Neuronal stem cell (in vitro differentiated cells): ENCODE measurements around the gene CCDC77.

Source experiments
- DNase-seq: peaks from one replicate; pipeline ENCODE4 v3.0.0-alpha.2; 2013; ENCODE audit warnings: low spot score
- H2AFZ ChIP-seq: one replicate; pipeline ENCODE4 v1.6.1; 2013; ENCODE audit warnings: mild to moderate bottlenecking, low read length, inconsistent platforms
- H2AK5ac ChIP-seq: 2 replicates; pipeline ENCODE4 v1.6.1; 2013; ENCODE audit warnings: low read depth, mild to moderate bottlenecking, inconsistent platforms, low read length, moderate library complexity, mixed read lengths
- H2BK120ac ChIP-seq: 2 replicates; pipeline ENCODE4 v1.6.1; 2013; ENCODE audit warnings: low read depth, mild to moderate bottlenecking, inconsistent platforms, low read length, moderate library complexity, mixed read lengths
- H2BK12ac ChIP-seq: one replicate; pipeline ENCODE4 v1.6.1; 2013; ENCODE audit warnings: low read length, inconsistent platforms
- H2BK15ac ChIP-seq: 2 replicates; pipeline ENCODE4 v1.6.1; 2013; ENCODE audit warnings: mild to moderate bottlenecking, low read length, inconsistent platforms, mixed read lengths
- H2BK5ac ChIP-seq: one replicate; pipeline ENCODE4 v1.6.1; 2013; ENCODE audit warnings: inconsistent platforms, mild to moderate bottlenecking, low read length, moderate library complexity
- H3K14ac ChIP-seq: one replicate; pipeline ENCODE4 v1.6.1; 2013; ENCODE audit warnings: low read length, inconsistent platforms
- H3K18ac ChIP-seq: 2 replicates; pipeline ENCODE4 v1.6.1; 2013; ENCODE audit warnings: low read length, inconsistent platforms
- H3K23ac ChIP-seq: 2 replicates; pipeline ENCODE4 v1.6.1; 2013; ENCODE audit warnings: low read depth, mild to moderate bottlenecking, mixed read lengths, low read length, inconsistent platforms; ENCODE audit not compliant: poor library complexity
- H3K27ac ChIP-seq: replicated peaks from 3 replicates; pipeline ENCODE4 v1.5.1; 2013; ENCODE audit warnings: low read length, inconsistent platforms
- H3K27me3 ChIP-seq, 3 experiments: 2 replicates each; pipeline ENCODE4 v1.6.1; 2013; ENCODE audit warnings: low read length in 3 of 3, mild to moderate bottlenecking in 2 of 3, inconsistent platforms in 1 of 3, low read depth in 1 of 3, mixed read lengths in 1 of 3, moderate library complexity in 1 of 3; ENCODE audit not compliant: control insufficient read depth in 3 of 3, insufficient read depth in 3 of 3
- H3K36me3 ChIP-seq, 2 donors: replicated peaks in 1 of 2; 2 replicates each; pipeline ENCODE4 v1.6.1; 2013; ENCODE audit warnings: low read length in 2 of 2; ENCODE audit not compliant: control insufficient read depth in 2 of 2, insufficient read depth in 2 of 2
- H3K4ac ChIP-seq: 2 replicates; pipeline ENCODE4 v1.6.1; 2013; ENCODE audit warnings: inconsistent platforms, mild to moderate bottlenecking, low read length, moderate library complexity
- H3K4me1 ChIP-seq, 2 donors: 1 replicate in 1 of 2; 2 replicates in 1 of 2; pipeline ENCODE4 v1.6.1; 2013; ENCODE audit warnings: low read length in 2 of 2, low read depth in 1 of 2; ENCODE audit not compliant: control insufficient read depth in 2 of 2, insufficient read depth in 1 of 2
- H3K4me2 ChIP-seq: one replicate; pipeline ENCODE4 v1.6.1; 2013; ENCODE audit warnings: mild to moderate bottlenecking, low read length, inconsistent platforms; ENCODE audit not compliant: insufficient read depth, poor library complexity, severe bottlenecking
- H3K4me3 ChIP-seq, 2 donors: 2 replicates each; pipeline ENCODE4 v1.5.1; 2013; ENCODE audit warnings: low read length in 2 of 2, mild to moderate bottlenecking in 2 of 2, inconsistent platforms in 1 of 2, moderate library complexity in 1 of 2
- H3K79me1 ChIP-seq: one replicate; pipeline ENCODE4 v1.6.1; 2013; ENCODE audit warnings: low read depth, mild to moderate bottlenecking, inconsistent platforms, low read length, moderate library complexity
- H3K9ac ChIP-seq: one replicate; pipeline ENCODE4 v1.6.1; 2013; ENCODE audit warnings: mild to moderate bottlenecking, low read depth, low read length, inconsistent platforms; ENCODE audit not compliant: poor library complexity
- H3K9me3 ChIP-seq, 2 donors: replicated peaks in 1 of 2; 2 replicates each; pipeline versions ENCODE3 to v1.6.1; 2013; ENCODE audit warnings: low read length in 2 of 2, mild to moderate bottlenecking in 2 of 2, inconsistent platforms in 1 of 2, low read depth in 1 of 2, mixed read lengths in 1 of 2, moderate library complexity in 1 of 2; ENCODE audit not compliant: control insufficient read depth in 2 of 2, insufficient read depth in 1 of 2
- H4K8ac ChIP-seq: one replicate; pipeline ENCODE4 v1.6.1; 2013; ENCODE audit warnings: low read depth, mild to moderate bottlenecking, inconsistent platforms, low read length, moderate library complexity
- H4K91ac ChIP-seq: one replicate; pipeline ENCODE4 v1.6.1; 2013; ENCODE audit warnings: low read length, low read depth, mild to moderate bottlenecking, inconsistent platforms; ENCODE audit not compliant: poor library complexity
- WGBS, 2 donors: extraction: QIAGEN DNeasy Blood & Tissue Kit; methylation state at CpG; one replicate each; pipeline ENCODE4 v1.1.7; 2013; ENCODE audit warnings: missing lambda C conversion rate in 2 of 2, mixed read lengths in 1 of 2; ENCODE audit not compliant: insufficient read length in 2 of 2, insufficient replicate concordance in 1 of 2; ENCODE audit errors: extremely low coverage in 2 of 2; 5-methylcytosine and 5-hydroxymethylcytosine counted together

Gene CCDC77

DNA sequence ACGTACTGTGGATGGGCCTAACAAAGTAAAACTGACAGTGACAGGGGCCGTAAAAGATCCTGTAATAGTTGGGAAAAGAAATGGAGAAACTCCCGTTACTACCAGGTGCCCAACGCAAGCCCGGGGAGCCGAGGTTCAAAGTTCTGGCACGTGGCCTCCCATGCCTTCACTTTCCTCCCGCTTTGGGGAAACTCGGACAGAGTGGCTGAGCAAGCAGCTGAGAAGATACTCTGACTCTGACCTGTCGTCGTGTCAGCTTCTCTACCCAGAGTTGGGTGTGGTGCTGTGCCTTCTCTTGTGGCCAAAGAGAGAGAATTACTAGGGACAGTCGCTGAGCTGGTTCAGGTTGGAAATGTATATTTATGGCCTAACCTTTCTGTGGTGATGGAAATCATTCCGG, 60.0 kb downstream of the CCDC77 start:
- Histone ChIP-seq H3K14ac (no peak overlapping the region), H2BK120ac (no peak overlapping the region), H3K9me3 (no peaks in the 10 kb centered on the region), H3K4me1 (peaks cover 8 to 11% of the 10 kb centered on the region in 2 donors), H3K4me3 (no peak overlapping the region), H3K23ac (no peak overlapping the region), H4K91ac (no peak overlapping the region), H4K8ac (no peak overlapping the region), H3K4me2 (peak overlapping the region; percentile 81), H3K27me3 (peaks cover 0 to 52% (median 9%) of the 10 kb centered on the region in 3 experiments), H3K4ac (no peak overlapping the region), H2AK5ac (no peak overlapping the region), H3K27ac (no peak overlapping the region), H3K36me3 (no peaks in the 10 kb centered on the region), H2BK5ac (no peak overlapping the region), H3K79me1 (no peaks in the 10 kb centered on the region), H3K9ac (no peak overlapping the region), H2BK12ac (no peak overlapping the region), H3K18ac (no peak overlapping the region), H2BK15ac (no peak overlapping the region), H2AFZ (no peak overlapping the region)
- WGBS, 2 donors, result no CpG with 5 or more reads among the region's 13 CpGs
- DNase-seq, result no peak

GRCh38 chr12:462936-463705, 61.7 kb downstream of the CCDC77 start:
- Histone ChIP-seq H3K14ac (no peak overlapping the region), H3K9me3 (no peaks in the 10 kb centered on the region), H3K23ac (no peak overlapping the region), H2AFZ (no peak overlapping the region), H3K4me3 (no peak overlapping the region), H4K8ac (no peak overlapping the region), H2AK5ac (no peak overlapping the region), H3K79me1 (no peaks in the 10 kb centered on the region), H2BK15ac (no peak overlapping the region), H2BK120ac (no peak overlapping the region), H3K36me3 (no peaks in the 10 kb centered on the region), H3K4me2 (no peak overlapping the region), H3K4ac (no peak overlapping the region), H3K9ac (peak overlapping the region; percentile 3), H4K91ac (no peak overlapping the region), H3K4me1 (peaks cover 8 to 11% of the 10 kb centered on the region in 2 donors), H2BK12ac (no peak overlapping the region), H3K27ac (no peak overlapping the region), H2BK5ac (no peak overlapping the region), H3K27me3 (peaks cover 0 to 48% (median 4%) of the 10 kb centered on the region in 3 experiments), H3K18ac (no peak overlapping the region)
- WGBS, 2 donors, result no CpG with 5 or more reads among the region's 6 CpGs
- DNase-seq, result no peak

DNA sequence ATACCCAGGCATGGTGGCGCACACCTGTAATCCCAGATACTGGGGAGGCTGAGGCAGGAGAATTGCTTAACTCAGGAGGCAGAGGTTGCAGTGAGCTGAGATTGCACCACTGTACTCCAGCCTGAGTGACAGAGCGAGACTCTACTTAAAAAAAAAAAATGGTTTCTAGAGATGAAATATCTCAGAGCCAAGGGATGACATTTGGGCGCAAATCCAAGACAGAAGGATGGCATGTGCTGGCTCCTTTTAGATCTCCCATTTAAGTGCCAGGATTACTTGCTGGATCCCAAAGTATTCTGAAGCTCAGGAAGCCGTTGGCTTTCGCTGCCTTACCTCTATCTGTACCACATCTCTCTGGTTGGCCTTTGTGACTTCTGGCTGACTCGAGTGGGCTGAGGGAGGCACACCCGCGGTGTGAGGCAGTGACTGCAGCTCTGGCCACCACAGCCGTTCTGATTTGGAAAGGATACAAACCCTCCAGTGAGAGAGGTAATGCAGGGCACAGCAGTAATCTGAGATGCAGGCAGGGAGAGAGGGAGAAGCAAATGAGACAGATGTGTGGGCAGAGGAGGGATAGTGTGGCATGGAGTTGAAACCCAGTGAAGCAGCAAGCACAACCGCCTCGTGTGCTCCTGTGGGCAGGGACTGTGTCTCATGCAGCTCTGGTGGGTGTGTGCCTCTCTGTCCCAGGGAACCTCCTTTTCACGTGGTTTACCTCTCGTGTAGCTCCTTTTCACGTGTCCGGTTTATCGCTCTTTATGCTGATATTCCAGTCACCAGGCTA, 63.2 kb downstream of the CCDC77 start:
- peaks cover 4 to 8% of the 10 kb centered on the region in 2 donors for H3K4me1 ChIP-seq
- no peak overlapping the region for H2BK15ac ChIP-seq
- no peak overlapping the region for H4K8ac ChIP-seq
- no peaks in the 10 kb centered on the region for H3K79me1 ChIP-seq
- H3K27me3 ChIP-seq, result peaks cover 0 to 34% (median 0%) of the 10 kb centered on the region in 3 experiments
- H2AK5ac ChIP-seq, result no peak overlapping the region
- DNase-seq, result no peak
- no peak overlapping the region for H4K91ac ChIP-seq
- no peak overlapping the region for H3K27ac ChIP-seq
- H3K9me3 ChIP-seq, result no peaks in the 10 kb centered on the region
- H3K14ac ChIP-seq, result no peak overlapping the region
- no peak overlapping the region for H3K9ac ChIP-seq
- no peak overlapping the region for H3K23ac ChIP-seq
- H3K4me3 ChIP-seq, result no peak overlapping the region
- no peak overlapping the region for H2BK5ac ChIP-seq
- no peak overlapping the region for H3K18ac ChIP-seq
- H2BK120ac ChIP-seq, result no peak overlapping the region
- WGBS, 2 donors, result no CpG with 5 or more reads among the region's 16 CpGs
- no peak overlapping the region for H3K4me2 ChIP-seq
- H2AFZ ChIP-seq, result no peak overlapping the region
- H3K36me3 ChIP-seq, result no peaks in the 10 kb centered on the region
- H3K4ac ChIP-seq, result no peak overlapping the region
- no peak overlapping the region for H2BK12ac ChIP-seq

DNA sequence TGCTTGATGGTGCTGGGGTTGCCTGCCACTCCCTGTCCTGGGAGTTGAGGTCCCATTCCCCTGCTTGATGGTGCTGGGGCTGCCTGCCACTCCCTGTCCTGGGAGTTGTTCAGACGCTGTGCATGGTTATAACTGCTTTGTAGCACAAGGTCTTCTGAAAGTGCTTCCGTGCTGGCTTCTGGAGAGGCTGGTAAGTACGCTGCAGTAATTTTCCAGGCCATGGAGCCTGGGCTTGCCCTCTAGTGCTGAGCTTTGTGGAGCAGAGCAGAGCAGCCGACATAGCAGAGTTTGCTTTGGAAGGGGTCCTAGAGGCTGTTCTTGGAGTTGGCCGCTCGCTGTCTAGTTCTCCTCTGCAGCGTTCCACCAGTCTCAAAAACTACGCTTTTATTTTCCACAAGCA, 64.6 kb downstream of the CCDC77 start:
- no peak overlapping the region for H2BK120ac ChIP-seq
- no peak overlapping the region for H3K27ac ChIP-seq
- H2AFZ ChIP-seq, result no peak overlapping the region
- no CpG with 5 or more reads among the region's 8 CpGs for WGBS, 2 donors
- H3K18ac ChIP-seq, result no peak overlapping the region
- no peaks in the 10 kb centered on the region for H3K9me3 ChIP-seq
- peak overlapping the region; percentile 18 for H2BK5ac ChIP-seq
- H3K4me2 ChIP-seq, result no peak overlapping the region
- H3K36me3 ChIP-seq, result peaks cover 0 to 2% of the 10 kb centered on the region in 2 donors
- H3K79me1 ChIP-seq, result no peaks in the 10 kb centered on the region
- no peak overlapping the region for H3K14ac ChIP-seq
- no peak overlapping the region for H3K4ac ChIP-seq
- no peak overlapping the region for H2BK12ac ChIP-seq
- peaks cover 0 to 10% of the 10 kb centered on the region in 2 donors for H3K4me1 ChIP-seq
- H2AK5ac ChIP-seq, result no peak overlapping the region
- H4K91ac ChIP-seq, result no peak overlapping the region
- peaks cover 0 to 26% (median 0%) of the 10 kb centered on the region in 3 experiments for H3K27me3 ChIP-seq
- no peak for DNase-seq
- H3K23ac ChIP-seq, result no peak overlapping the region
- H3K4me3 ChIP-seq, result no peak overlapping the region
- H2BK15ac ChIP-seq, result no peak overlapping the region
- no peak overlapping the region for H4K8ac ChIP-seq
- no peak overlapping the region for H3K9ac ChIP-seq
